ENCODE results near the gene MCF2L2.

- TF ChIP-seq, protein P1, sequence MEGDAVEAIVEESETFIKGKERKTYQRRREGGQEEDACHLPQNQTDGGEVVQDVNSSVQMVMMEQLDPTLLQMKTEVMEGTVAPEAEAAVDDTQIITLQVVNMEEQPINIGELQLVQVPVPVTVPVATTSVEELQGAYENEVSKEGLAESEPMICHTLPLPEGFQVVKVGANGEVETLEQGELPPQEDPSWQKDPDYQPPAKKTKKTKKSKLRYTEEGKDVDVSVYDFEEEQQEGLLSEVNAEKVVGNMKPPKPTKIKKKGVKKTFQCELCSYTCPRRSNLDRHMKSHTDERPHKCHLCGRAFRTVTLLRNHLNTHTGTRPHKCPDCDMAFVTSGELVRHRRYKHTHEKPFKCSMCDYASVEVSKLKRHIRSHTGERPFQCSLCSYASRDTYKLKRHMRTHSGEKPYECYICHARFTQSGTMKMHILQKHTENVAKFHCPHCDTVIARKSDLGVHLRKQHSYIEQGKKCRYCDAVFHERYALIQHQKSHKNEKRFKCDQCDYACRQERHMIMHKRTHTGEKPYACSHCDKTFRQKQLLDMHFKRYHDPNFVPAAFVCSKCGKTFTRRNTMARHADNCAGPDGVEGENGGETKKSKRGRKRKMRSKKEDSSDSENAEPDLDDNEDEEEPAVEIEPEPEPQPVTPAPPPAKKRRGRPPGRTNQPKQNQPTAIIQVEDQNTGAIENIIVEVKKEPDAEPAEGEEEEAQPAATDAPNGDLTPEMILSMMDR (IDR thresholded peaks at IDR 0.05), result no peak
- no peak for TF ChIP-seq POLR2A (IDR thresholded peaks at IDR 0.05)
Observed at GRCh38 chr3:183386651-183387050, 41.8 kb downstream of the MCF2L2 start.
